Prostate gland (tissue), 2 donors: ENCODE results near the gene MCC. TPM values are rescaled to one million over a fixed set of nuclear protein-coding genes. Genes with fewer than 3 reads are reported as not detected.

Source experiments
- DNase-seq: peaks from one replicate; pipeline ENCODE4 v3.0.0-alpha.2; 2019; ENCODE audit warnings: low spot score
- H3K27ac ChIP-seq, 2 donors: fragments of 200-600 bp; sonication (generic); 2 replicates each; pipeline ENCODE4 v1.5.1; 2017 to 2019
- H3K27me3 ChIP-seq: fragments of 200-600 bp; sonication (generic); replicated peaks from 2 replicates; pipeline ENCODE4 v1.5.1; 2019; ENCODE audit not compliant: insufficient read depth
- H3K36me3 ChIP-seq, 2 donors: fragments of 200-600 bp; sonication (generic); 1 replicate in 1 of 2; 2 replicates in 1 of 2; pipeline versions ENCODE4 v1.5.1 to v1.8.1; 2017 to 2019
- H3K4me1 ChIP-seq: fragments of 200-600 bp; sonication (generic); replicated peaks from 2 replicates; pipeline ENCODE4 v1.5.1; 2019
- H3K4me3 ChIP-seq, 2 donors: fragments of 200-600 bp; sonication (generic); 2 replicates each; pipeline ENCODE4 v1.5.1; 2017 to 2019
- H3K9me3 ChIP-seq: fragments of 200-600 bp; sonication (generic); 2 replicates; pipeline ENCODE4 v1.5.1; 2017
- POLR2A ChIP-seq: fragments of 450-650 bp; IDR thresholded peaks from one replicate; pipeline ENCODE4 v1.6.1; 2016; ENCODE audit warnings: antibody characterized with exemption, mild to moderate bottlenecking
- POLR2AphosphoS5 ChIP-seq: sonication (generic); formaldehyde crosslinking; IDR thresholded peaks from one replicate; pipeline ENCODE4 v1.6.1; 2017; ENCODE audit warnings: antibody characterized with exemption
- WGBS: methylation state at CpG from one replicate; pipeline ENCODE4 v1.1.5; 2018; 5-methylcytosine and 5-hydroxymethylcytosine counted together
- intact Hi-C: fragments of 100-400 bp; cut with DNase I; formaldehyde crosslinking; loops from one replicate; pipeline ENCODE4 v1.14.2; 2022
- total RNA-seq, 2 donors: library from RNA; depleted of rRNA; stranded (reverse); fragments of >200 nt; gene quantifications; one replicate each; pipeline ENCODE4 v1.1.0, GENCODE V29; 2016
- TF ChIP-seq, protein P1 (sequence below), 4 experiments: fragments of 200-600 bp in 2 of 4; fragments of 450-650 bp in 2 of 4; sonication (generic) in 2 of 4; IDR thresholded peaks; 1 replicate in 3 of 4; 2 replicates in 1 of 4; pipeline ENCODE4 v1.5.1; 2016 to 2019; ENCODE audit warnings: antibody characterized with exemption in 4 of 4, mild to moderate bottlenecking in 2 of 4, moderate library complexity in 2 of 4

Gene MCC
- total RNA-seq, 2 donors from 2014 or later: 41.5 to 54.1 TPM

DNA sequence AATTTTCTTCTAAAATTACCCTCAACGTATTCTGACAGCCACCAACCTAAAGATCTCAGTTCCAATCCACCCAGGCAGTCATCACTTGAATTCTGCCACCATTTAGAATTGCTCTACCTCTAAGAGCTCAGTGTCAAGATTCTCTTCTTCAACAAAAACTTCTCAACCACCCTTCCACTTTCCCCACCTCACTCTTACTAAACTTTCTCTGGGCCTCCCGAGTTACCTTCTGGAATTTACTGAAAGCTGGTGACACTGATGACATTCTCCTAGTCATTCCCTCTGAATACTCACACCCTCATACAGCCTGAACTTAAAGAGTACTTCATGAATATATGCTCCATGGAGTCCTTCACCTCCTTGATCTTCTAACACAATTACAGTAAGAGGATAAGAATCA is 263.0 kb downstream of the MCC start:
- Histone ChIP-seq H3K27ac (no peak overlapping the region), H3K36me3 (no peaks in the 10 kb centered on the region), H3K4me1 (no peaks in the 10 kb centered on the region), H3K9me3 (no peaks in the 10 kb centered on the region), H3K4me3 (no peak overlapping the region), H3K27me3 (no peaks in the 10 kb centered on the region)
- intact Hi-C loops: no loop called here
- TF ChIP-seq POLR2A (no peak), POLR2AphosphoS5 (no peak)
- TF ChIP-seq, protein P1, sequence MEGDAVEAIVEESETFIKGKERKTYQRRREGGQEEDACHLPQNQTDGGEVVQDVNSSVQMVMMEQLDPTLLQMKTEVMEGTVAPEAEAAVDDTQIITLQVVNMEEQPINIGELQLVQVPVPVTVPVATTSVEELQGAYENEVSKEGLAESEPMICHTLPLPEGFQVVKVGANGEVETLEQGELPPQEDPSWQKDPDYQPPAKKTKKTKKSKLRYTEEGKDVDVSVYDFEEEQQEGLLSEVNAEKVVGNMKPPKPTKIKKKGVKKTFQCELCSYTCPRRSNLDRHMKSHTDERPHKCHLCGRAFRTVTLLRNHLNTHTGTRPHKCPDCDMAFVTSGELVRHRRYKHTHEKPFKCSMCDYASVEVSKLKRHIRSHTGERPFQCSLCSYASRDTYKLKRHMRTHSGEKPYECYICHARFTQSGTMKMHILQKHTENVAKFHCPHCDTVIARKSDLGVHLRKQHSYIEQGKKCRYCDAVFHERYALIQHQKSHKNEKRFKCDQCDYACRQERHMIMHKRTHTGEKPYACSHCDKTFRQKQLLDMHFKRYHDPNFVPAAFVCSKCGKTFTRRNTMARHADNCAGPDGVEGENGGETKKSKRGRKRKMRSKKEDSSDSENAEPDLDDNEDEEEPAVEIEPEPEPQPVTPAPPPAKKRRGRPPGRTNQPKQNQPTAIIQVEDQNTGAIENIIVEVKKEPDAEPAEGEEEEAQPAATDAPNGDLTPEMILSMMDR (IDR thresholded peaks at IDR 0.05): no peak
- DNase-seq: no peak
- 88% methylated on average over 2 of the region's 2 CpGs for WGBS

DNA sequence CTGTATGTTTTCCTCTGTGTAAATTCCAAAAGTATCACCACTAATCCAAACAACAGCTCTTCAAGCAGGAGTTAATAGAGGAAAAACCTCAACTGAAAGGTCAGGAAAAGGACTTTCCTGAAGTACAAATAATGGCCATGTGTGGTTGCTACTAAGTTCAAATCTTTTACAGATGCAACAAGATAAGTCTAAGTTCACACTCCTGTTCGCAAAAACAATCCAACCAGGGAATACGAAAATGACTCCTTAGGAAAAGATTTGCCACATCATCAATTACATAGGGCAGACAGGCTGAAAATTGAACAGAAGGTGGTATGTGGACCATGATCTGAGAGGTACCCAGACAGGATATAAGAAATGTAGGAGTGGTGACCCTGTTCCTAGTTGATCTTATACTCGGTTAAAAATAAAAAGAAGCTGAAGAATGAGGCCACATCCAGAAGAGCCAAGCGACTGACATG is 263.6 kb downstream of the MCC start:
- H3K9me3 ChIP-seq: no peaks in the 10 kb centered on the region
- no peak for TF ChIP-seq POLR2AphosphoS5
- TF ChIP-seq, protein P1 (IDR thresholded peaks at IDR 0.05): no peak
- TF ChIP-seq POLR2A: no peak
- 63% methylated on average over 4 of the region's 4 CpGs for WGBS
- H3K27ac ChIP-seq: no peak overlapping the region
- DNase-seq: no peak
- no peaks in the 10 kb centered on the region for H3K4me1 ChIP-seq
- intact Hi-C loops: no loop called here
- no peaks in the 10 kb centered on the region for H3K36me3 ChIP-seq
- no peaks in the 10 kb centered on the region for H3K27me3 ChIP-seq
- no peak overlapping the region for H3K4me3 ChIP-seq

DNA sequence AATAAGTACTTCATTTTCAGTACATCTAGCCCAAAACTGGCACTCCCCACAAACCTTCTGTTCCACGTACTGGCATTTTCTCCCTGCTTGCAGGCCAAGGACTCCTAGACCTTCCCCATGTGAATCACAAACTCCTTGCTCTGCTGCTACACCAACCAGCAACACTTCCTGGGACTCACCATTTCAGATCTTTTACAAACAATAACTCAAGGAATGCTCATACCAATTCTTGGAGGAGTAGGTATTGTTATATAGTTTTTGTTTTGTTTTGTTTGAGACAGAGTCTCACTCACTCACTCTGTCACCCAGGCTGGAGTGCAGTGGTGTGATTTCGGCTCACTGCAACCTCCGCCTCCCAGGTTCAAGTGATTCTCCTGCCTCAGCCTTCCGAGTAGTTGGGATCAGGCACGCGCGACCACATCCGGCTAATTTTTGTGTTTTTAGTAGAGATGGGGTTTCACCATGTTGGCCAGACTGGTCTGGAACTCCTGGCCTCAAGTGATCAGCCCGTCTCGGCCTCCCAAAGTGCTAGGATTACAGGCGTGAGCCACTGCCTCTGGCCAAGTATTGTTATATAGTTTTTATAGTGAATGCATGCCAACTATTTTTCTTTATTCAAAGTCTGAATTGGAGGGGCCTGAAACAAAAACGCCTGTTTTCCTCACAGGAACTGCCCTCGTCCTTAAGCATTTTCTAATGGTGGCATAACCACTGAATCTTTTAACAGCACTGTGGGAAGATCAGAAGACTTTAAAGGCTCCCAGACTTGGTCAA is 264.2 kb downstream of the MCC start:
- Histone ChIP-seq H3K27me3 (no peaks in the 10 kb centered on the region), H3K27ac (no peak overlapping the region), H3K36me3 (no peaks in the 10 kb centered on the region), H3K4me1 (no peaks in the 10 kb centered on the region), H3K4me3 (no peak overlapping the region), H3K9me3 (no peaks in the 10 kb centered on the region)
- DNase-seq: no peak
- intact Hi-C loops: no loop called here
- TF ChIP-seq, protein P1 (IDR thresholded peaks at IDR 0.05): no peak
- TF ChIP-seq POLR2A (no peak), POLR2AphosphoS5 (no peak)
- WGBS: 71% methylated on average over 13 of the region's 13 CpGs

- H3K27me3 ChIP-seq: no peaks in the 10 kb centered on the region
- no peaks in the 10 kb centered on the region for H3K36me3 ChIP-seq
- intact Hi-C loops: no loop called here
- TF ChIP-seq, protein P1 (IDR thresholded peaks at IDR 0.05): no peak
- no peak for TF ChIP-seq POLR2AphosphoS5
- WGBS: 81% methylated on average over 3 of the region's 3 CpGs
- no peak overlapping the region for H3K27ac ChIP-seq
- H3K4me3 ChIP-seq: no peak overlapping the region
- H3K4me1 ChIP-seq: no peaks in the 10 kb centered on the region
- H3K9me3 ChIP-seq: no peaks in the 10 kb centered on the region
- DNase-seq: no peak
Measured at GRCh38 chr5:113223315-113223714, 264.9 kb downstream of the MCC start.
